GM12875 (cell line): ENCODE results near the gene MCUR1.
"Not testable (repeated sequence)": the region's sequence is repeated elsewhere in the genome, so short reads cannot be mapped to it uniquely, and the experiment has no call there.

ENCODE experiments used
- H3K4me3 ChIP-seq: one replicate; pipeline ENCODE4 v1.5.1; 2011; ENCODE audit warnings: low read depth, low read length, control low read depth
- CTCF ChIP-seq: IDR thresholded peaks from 2 replicates; pipeline ENCODE4 v1.5.1; 2011; ENCODE audit warnings: low read depth, mild to moderate bottlenecking, control low read depth, inconsistent platforms, low read length, moderate library complexity, borderline replicate concordance; ENCODE audit not compliant: insufficient read depth

The MCUR1 gene

GRCh38 chr6:13836170-13836569 is 21.8 kb upstream of the MCUR1 start:
- no peak for TF ChIP-seq CTCF
- H3K4me3 ChIP-seq = no peak overlapping the region

- no peak for TF ChIP-seq CTCF
- no peak overlapping the region for H3K4me3 ChIP-seq
Measured at GRCh38 chr6:13834790-13835189, 20.4 kb upstream of the MCUR1 start.

GRCh38 chr6:13834018-13834417 is 19.7 kb upstream of the MCUR1 start:
- not testable (repeated sequence) for H3K4me3 ChIP-seq

- H3K4me3 ChIP-seq = no peak overlapping the region
- TF ChIP-seq CTCF = no peak
Measured at GRCh38 chr6:13832778-13833177, 18.4 kb upstream of the MCUR1 start.

- TF ChIP-seq CTCF = no peak
- no peak overlapping the region for H3K4me3 ChIP-seq
Measured at GRCh38 chr6:13831615-13832014, 17.3 kb upstream of the MCUR1 start.

- no peak for TF ChIP-seq CTCF
- no peak overlapping the region for H3K4me3 ChIP-seq
Measured at GRCh38 chr6:13830803-13831202, 16.4 kb upstream of the MCUR1 start.

- H3K4me3 ChIP-seq = not testable (repeated sequence)
Measured at GRCh38 chr6:13829419-13829818, 15.1 kb upstream of the MCUR1 start.

GRCh38 chr6:13828656-13829301 is 14.4 kb upstream of the MCUR1 start:
- not testable (repeated sequence) for H3K4me3 ChIP-seq

- no peak for TF ChIP-seq CTCF
- no peak overlapping the region for H3K4me3 ChIP-seq
Measured at GRCh38 chr6:13827032-13827431, 12.7 kb upstream of the MCUR1 start.
